ENCODE data around the gene HGS.

DNA sequence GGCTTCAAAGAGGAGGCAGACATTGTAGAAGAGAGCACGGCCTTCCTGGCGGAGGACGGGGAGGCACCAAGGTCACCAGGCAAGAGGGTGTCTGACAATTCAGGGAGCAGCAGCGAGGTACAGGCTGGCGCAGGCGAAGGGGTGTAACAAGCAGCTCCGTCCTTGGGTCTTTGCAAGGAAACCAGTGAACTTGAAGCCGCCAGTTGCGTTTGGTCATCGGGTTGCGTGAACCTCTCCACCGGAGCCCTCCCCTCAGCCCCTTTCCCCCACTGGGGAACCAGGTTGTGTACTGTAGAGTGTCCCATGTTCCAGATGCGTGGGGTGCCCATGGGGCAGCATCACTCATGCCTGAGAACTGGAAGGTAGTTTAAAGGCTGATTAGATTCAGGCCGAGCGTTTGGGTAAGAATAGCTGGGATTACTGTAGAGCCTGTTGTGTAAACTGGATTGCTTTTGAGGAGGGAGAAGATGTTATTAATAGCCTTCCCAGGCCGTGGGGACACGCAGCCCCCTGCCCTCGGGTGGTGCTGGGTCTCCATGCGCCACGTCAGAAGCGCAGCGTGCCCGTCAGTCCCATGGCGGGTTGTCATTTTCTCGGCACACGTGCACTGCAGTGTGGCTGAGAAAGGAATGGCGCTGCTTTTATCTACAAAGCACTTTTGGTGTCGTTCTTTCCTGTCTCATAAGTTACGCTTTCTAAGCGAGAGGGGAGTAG is 21.9 kb downstream of the HGS start:
- TF ChIP-seq CTCF (IDR thresholded peaks at IDR 0.05) (no peak), POLR2A (IDR thresholded peaks at IDR 0.05) (no peak)

Data from Peyer's patch (tissue), 4 donors.